HG02678 (cell line): ENCODE measurements around the gene KIF21B.

ENCODE experiments used
- ATAC-seq: cut with Tn5 transposase; IDR thresholded peaks from one replicate; pipeline ENCODE4 v1.9.1; 2021; ENCODE audit warnings: mild to moderate bottlenecking, moderate library complexity; ENCODE audit not compliant: unreplicated experiment

KIF21B gene

GRCh38 chr1:200998323-200998722 lies 25.2 kb downstream of the KIF21B start:
- ATAC-seq = no peak

DNA sequence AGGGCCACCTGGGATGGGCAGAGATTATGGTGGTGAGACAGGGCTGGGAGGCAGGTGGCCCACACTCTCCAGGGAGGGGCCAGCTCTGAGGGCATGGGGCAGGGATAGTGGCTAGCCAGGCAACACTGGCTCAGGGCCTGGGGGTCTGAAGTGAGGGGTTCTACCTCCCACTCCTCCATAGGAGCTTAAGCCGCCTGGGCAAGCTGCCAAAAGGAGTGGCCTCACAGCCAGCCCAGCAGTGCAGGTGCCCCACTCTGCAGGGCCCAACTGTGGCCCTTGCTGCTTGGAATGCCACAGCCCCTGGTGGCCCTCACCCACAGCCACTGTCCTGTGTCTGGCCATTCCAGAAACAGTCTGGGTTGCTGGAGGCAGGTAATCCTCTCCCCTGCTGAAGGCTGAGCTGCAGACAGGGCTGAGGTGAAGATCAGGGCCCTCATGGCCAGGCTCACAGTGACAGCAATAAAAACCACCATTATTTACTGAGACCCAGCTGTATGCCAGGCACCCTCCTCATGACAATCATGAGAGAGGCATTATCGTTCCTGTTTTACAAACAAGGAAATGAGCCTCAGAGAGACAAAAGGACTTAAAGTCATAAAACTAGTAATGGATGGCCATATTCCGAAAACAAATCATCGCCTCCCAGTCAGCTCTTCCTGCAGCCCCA lies 31.0 kb downstream of the KIF21B start:
- no peak for ATAC-seq

GRCh38 chr1:200991097-200991614 lies 32.4 kb downstream of the KIF21B start:
- no peak for ATAC-seq

DNA sequence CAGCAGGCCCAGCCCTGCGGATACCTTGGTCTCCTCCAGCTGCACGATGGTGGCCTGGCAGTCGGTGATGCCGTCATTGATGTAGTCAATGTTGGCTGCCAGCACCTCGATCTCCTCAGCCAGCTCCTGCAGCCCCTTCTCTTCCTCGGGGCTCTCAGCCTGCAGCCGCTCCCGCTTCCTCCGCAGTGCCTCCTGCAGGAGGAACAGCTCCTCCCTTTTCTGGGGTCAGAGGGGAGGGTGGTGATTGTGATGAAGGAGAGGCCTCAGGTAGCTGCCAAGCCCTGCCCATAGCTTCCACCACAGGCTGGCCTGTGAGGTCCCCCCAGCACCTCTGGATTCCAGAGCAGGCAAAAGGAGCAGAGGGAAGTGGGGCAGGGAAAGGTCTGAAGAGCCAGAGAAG lies 33.4 kb downstream of the KIF21B start:
- no peak for ATAC-seq

DNA sequence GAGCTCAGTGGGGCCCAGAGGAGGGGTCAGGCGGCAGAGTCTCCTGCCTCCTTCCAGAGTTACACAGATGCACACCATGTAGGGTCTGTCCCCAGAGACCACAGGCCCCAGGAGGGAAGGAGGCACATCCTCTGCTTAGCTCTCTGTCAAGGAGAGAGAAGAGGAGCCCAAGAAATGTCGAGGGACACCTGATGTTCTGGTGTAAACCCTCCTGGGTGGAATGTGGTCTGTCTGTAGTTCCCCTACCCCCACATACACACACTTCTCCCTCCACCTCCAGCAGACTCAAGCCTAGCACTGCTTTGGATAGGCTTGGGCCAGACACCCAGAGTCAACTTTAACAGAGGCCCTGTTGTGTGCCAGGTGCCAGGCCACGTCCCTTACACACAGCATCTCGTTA lies 34.2 kb downstream of the KIF21B start:
- ATAC-seq = no peak

GRCh38 chr1:200988693-200989092 lies 34.8 kb downstream of the KIF21B start:
- no peak for ATAC-seq

- no peak for ATAC-seq
Observed at GRCh38 chr1:200985481-200985880, 38.0 kb downstream of the KIF21B start.

- ATAC-seq = no peak
Observed at GRCh38 chr1:200983035-200983561, 40.4 kb downstream of the KIF21B start.

DNA sequence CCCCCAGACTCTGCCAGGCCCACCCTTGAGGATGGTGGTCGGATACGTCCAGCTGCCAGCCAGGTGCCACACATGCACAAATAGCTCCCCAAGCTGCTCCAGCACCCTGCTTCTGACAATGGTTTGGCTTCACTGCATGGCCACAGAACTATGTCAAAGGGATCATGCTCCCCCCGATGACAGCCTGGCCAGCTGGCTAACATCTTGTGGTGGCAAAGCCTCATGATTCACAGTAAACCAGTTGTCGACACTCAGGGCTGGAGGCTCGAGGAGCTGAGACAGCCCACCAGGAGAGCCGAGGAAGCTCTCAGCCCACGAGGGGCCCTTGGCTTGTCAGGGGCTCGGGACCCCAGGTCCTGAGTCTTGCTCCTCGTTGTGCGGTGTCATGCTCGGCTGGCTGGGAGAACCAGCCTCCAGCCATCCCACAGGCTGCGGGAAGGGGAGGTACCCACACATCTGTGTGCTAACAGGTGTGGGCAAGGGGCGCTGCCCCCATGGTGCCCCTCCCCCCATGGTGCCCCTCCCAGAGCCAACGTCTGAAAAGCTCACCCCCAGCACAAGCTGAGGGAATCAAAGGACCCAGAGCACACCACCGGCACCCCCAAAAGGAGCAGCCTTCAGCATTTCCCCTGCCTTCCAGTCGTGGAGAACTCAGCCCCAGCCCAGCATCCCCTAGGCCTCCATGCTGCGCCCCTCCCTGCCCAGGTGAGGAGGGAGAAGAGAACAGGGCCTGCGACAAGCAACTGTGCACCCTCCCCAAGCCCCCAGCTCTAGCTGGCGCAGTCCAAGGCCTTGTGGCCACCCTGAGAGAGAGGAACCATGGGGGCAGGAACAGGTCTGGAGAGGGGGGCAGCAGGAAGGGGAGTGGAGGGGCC lies 41.2 kb downstream of the KIF21B start:
- no peak for ATAC-seq

DNA sequence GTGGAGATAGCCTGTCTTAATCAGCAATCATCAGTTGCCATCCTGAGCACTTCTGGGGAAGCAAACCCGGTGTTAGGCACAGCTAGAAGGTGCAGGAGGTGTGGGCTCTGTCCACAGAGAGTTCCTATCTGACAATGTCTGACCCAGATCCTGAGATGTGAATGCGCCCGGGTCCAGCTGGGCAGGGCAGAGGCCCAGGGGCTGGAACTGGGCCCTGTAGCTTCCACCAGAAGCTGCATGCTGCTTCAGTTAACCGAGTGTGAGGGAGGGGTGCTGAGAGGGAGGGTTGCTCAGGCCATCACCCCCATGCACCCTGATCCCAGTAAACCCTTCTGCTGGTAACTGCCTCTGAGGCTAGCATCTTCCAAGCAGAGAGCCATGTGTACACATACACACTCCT lies 42.2 kb downstream of the KIF21B start:
- ATAC-seq = no peak

GRCh38 chr1:200980873-200981272 lies 42.6 kb downstream of the KIF21B start:
- no peak for ATAC-seq

- no peak for ATAC-seq
Observed at GRCh38 chr1:200980452-200980772, 43.1 kb downstream of the KIF21B start.

GRCh38 chr1:200979574-200980451 lies 43.7 kb downstream of the KIF21B start:
- ATAC-seq = no peak

GRCh38 chr1:200977071-200977754 lies 46.3 kb downstream of the KIF21B start:
- ATAC-seq = no peak

DNA sequence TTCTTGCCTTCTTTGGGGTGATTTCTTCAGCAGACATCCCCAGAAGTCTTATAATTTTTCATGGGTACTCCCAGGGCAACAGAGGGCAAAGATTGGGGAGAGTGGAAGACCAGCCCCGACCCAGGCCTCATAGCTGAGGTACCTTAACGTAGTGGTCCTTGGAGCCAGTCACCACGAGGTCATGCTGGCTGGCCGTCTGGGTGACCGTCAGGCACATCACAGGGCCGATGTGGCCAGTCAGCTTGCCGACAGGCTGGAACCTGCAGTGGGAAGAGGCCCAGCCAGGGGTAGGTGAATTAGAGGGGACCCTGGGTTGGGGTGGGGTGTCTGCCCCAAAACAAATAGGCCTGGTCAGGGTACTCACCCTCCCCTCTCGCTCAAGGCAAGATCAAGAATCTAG lies 46.9 kb downstream of the KIF21B start:
- ATAC-seq = no peak

DNA sequence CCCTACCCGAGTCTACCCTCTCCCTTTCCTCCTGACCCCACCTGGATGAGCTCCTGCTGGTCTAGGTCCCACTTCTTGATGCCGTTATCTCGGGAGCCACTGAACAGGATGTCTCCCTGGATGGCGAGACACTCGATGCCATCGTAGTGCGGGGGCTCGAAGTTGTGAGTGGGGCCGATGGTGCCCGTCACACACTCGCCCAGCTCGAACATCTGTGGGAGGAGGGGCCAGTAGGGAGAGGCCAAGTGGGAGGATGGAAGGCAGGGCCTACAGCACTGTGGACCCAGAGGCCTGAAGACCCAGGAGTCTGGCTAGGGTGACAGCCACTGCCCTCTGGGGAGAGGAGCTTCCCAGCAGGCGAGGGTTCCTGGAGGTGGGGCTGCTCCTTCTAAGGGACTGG lies 48.1 kb downstream of the KIF21B start:
- no peak for ATAC-seq

- ATAC-seq = no peak
Observed at GRCh38 chr1:200974711-200975110, 48.8 kb downstream of the KIF21B start.

DNA sequence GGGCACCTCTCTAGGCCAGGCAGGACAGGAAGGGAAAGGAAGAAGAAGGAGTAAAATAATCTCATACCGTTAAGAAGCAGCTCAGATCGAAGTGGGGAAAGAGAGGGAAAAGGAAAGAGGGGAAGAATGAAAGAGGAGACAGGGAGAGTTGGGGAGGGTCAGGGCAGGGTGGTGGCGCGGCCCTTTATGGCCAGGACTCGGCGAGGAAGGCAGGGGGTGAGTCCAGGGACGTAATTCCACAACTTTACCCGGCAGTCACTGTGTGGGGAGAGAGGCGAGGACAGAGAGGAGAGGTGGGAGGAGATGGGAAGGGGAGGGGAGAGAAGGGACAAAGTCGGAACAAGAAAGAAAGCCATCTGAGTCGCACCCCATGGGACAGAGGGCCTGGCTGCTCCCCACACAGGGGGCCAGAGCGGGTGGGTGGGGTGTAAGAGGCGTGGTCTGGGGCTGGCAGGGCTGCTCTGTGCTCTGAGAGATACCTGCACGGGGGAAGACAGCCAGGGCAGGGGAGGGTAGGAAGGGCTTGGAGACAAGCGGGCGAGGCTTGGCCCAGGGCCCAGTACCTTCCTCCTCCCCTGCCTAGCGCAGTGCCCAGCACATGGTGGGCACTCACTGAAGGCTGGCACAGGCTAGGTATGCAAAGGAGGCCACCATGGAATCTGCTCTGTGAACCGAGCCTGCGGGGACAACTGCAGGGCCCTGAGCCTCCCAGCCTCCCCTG lies 49.4 kb downstream of the KIF21B start:
- no peak for ATAC-seq

DNA sequence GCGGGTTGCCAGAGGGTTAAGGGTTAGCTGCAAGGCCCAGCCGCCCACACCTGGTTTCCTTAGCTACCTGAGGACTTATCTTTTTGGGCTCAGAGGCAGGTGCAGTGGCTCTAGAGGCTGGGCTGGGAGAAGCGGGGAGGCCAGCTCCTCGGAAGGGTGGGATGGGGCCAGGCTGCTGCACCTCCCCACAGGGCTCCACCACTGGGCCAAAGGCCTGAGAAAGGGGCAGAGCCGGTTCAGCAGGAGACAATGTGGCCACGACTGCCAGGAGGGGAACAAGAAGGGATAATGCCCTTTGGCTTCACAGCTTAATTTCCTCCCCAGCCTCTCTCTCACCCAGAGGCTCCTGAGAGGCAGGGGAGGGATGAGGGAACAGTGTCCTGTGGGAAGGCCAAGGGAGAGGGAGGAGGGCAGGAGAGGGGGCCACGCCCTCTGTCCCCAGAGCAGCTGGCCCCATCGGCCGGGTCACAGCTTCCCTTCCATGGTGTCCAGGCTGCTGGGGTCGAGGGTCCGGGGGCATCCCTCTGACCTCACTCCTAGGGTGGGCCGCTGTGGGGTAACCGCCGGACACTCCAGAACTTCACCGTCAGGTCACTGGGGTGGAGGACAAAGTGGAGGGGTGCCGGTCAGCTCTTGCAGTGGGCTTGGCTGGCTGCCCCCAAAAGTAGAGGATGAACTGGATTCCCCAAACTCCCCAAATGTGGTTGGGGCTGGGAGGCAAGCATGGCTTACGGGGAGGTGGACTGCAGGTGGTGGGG lies 50.4 kb downstream of the KIF21B start:
- ATAC-seq = no peak
